OCI-LY7 (cell line): ENCODE results near the gene MICAL3. TPM values are rescaled to one million over a fixed set of nuclear protein-coding genes. Genes with fewer than 3 reads are reported as not detected.

ENCODE experiments used
- BruUV-seq: library from RNA; stranded (reverse); fragments of 400-500 nt; replicated peaks from 2 replicates; lab custom pipeline; 2021; lab: Mats Ljungman, UMichigan
- CTCF ChIA-PET: fragments of 300-600 bp; sonication (Branson Sonifier 250); formaldehyde crosslinking; loops from one replicate; lab custom pipeline; 2022; ENCODE audit warnings: antibody characterized with exemption; ENCODE audit not compliant: unreplicated experiment; lab: Charles Lee
- POLR2A ChIA-PET: fragments of 300-600 bp; sonication (Branson Sonifier 250); formaldehyde crosslinking; loops from one replicate; lab custom pipeline; 2022; ENCODE audit warnings: antibody characterized with exemption; lab: Charles Lee
- DNase-seq: peaks from one replicate; pipeline ENCODE4 v3.0.0-alpha.2; 2015; ENCODE audit warnings: low spot score
- H2AFZ ChIP-seq: fragments of 200-600 bp; sonication (generic), shearing (Covaris generic); 2 replicates; pipeline ENCODE4 v1.6.1; 2014; ENCODE audit warnings: mild to moderate bottlenecking, antibody characterized with exemption, low read length, moderate library complexity
- H3K27ac ChIP-seq: fragments of 200-600 bp; sonication (generic); 2 replicates; pipeline ENCODE4 v1.5.1; 2014; ENCODE audit warnings: mixed run types, low read depth, mild to moderate bottlenecking, moderate library complexity, low read length, inconsistent platforms; ENCODE audit not compliant: poor library complexity, severe bottlenecking
- H3K36me3 ChIP-seq: fragments of 200-600 bp; sonication (generic); 2 replicates; pipeline ENCODE4 v1.6.1; 2014; ENCODE audit warnings: mild to moderate bottlenecking, antibody characterized with exemption, low read length, moderate library complexity, mixed read lengths; ENCODE audit not compliant: insufficient read depth
- H3K4me1 ChIP-seq: fragments of 200-600 bp; sonication (generic); 2 replicates; pipeline ENCODE4 v1.5.1; 2014; ENCODE audit warnings: mild to moderate bottlenecking, low read length; ENCODE audit not compliant: insufficient read depth, poor library complexity, severe bottlenecking
- H3K4me2 ChIP-seq: fragments of 200-600 bp; sonication (generic); 2 replicates; pipeline ENCODE4 v1.6.1; 2014; ENCODE audit warnings: mild to moderate bottlenecking, low read length
- H3K4me3 ChIP-seq: fragments of 200-600 bp; sonication (generic); 2 replicates; pipeline ENCODE4 v1.5.1; 2014; ENCODE audit warnings: mild to moderate bottlenecking, low read depth, low read length; ENCODE audit not compliant: poor library complexity, severe bottlenecking
- H3K79me2 ChIP-seq: fragments of 200-600 bp; sonication (generic); 2 replicates; pipeline ENCODE4 v1.6.1; 2016; ENCODE audit warnings: low read depth, mild to moderate bottlenecking, low read length, moderate library complexity, mixed read lengths; ENCODE audit not compliant: insufficient read depth
- H3K9me2 ChIP-seq: fragments of 200-600 bp; sonication (generic); 2 replicates; pipeline ENCODE4 v1.6.1; 2016; ENCODE audit warnings: mild to moderate bottlenecking, low read length, mixed read lengths; ENCODE audit not compliant: insufficient read depth
- H3K9me3 ChIP-seq: fragments of 200-600 bp; sonication (generic); 2 replicates; pipeline ENCODE4 v1.6.1; 2014; ENCODE audit warnings: mild to moderate bottlenecking, mixed run types, low read length, mixed read lengths
- H4K20me1 ChIP-seq: fragments of 200-600 bp; sonication (generic); 2 replicates; pipeline ENCODE4 v1.6.1; 2014; ENCODE audit warnings: mild to moderate bottlenecking, antibody characterized with exemption, low read length, moderate library complexity, mixed read lengths; ENCODE audit not compliant: insufficient read depth
- EZH2phosphoT487 ChIP-seq: fragments of 200-600 bp; sonication (generic); IDR thresholded peaks from 2 replicates; pipeline ENCODE4 v1.6.1; 2018; ENCODE audit warnings: low read depth, borderline replicate concordance, mild to moderate bottlenecking, mixed run types, antibody characterized with exemption, low read length, moderate library complexity, mixed read lengths
- intact Hi-C: fragments of 100-400 bp; cut with micrococcal nuclease; formaldehyde crosslinking; loops from one replicate; pipeline ENCODE4 v1.10.0; 2022; ENCODE audit not compliant: unreplicated experiment
- total RNA-seq, 2 experiments: library from RNA; depleted of rRNA in 1 of 2; stranded (reverse); fragments of >200 nt in 1 of 2; shearing (Covaris generic) in 1 of 2; gene quantifications; 2 replicates each; pipeline ENCODE4 v1.2.3, GENCODE V29; 2014 to 2022
- TF ChIP-seq, protein P1 (sequence below): fragments of 200-600 bp; sonication (generic); conservative IDR thresholded peaks from 2 replicates; pipeline ENCODE4 v1.5.1; 2014; ENCODE audit warnings: mild to moderate bottlenecking, antibody characterized with exemption, low read length, moderate library complexity, mixed read lengths

Gene MICAL3
- total RNA-seq, 2 experiments from 2014 or later: 80.9 to 210 TPM

DNA sequence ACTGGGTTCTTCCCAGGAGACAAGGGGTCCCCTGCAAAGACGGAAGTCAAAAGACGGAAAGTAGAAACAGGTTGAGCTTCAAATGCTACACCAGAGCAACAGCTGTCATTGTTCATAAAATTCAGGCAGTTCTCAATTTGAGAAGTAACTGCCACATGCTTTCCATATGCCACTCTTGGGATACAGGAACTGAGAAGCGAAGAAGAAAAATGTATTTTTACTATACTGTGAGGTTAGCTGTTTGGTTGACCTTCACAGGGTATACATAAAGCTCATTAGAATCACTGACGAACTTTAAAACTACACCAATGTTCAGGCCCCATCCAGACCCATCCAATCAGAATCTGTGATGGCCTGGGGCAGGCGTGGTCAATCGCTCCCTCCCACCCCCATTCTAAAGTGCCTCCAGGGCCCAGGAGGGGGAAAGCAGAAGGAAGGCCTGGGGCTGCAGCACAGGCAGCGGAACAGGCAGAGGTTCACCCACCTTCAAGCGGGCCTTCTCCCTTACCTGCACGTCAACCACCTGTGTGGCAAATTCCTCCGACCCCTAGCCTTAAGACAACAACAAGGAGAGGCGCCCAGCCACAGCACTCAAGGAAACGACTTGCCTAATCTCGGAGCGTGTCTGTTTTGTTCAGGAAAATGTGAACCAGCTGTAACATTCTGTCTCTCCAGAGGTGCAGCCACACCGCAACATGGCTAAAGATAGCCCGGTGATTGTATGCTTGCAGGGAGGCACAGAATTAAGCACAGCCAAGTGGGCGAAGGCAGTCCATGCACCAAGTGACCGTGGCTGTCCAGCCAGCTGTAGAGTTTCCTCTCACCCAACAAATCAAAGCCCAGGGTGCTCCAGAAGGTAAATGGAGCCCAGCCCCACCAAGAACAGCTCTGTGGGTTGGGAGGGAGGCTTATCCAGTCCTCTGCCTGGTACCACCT, 82.6 kb downstream of the MICAL3 start:
- Histone ChIP-seq H3K27ac (no peak overlapping the region), H3K4me2 (no peak overlapping the region), H3K4me1 (peaks cover 55% of the 10 kb centered on the region), H3K36me3 (peaks cover 70% of the 10 kb centered on the region), H3K79me2 (peaks cover 100% of the 10 kb centered on the region), H3K9me2 (no peaks in the 10 kb centered on the region), H3K9me3 (no peaks in the 10 kb centered on the region), H2AFZ (no peak overlapping the region), H3K4me3 (no peak overlapping the region), H4K20me1 (peaks cover 48% of the 10 kb centered on the region)
- BruUV-seq: no TSS peak
- no peak for DNase-seq
- TF ChIP-seq, protein P1, sequence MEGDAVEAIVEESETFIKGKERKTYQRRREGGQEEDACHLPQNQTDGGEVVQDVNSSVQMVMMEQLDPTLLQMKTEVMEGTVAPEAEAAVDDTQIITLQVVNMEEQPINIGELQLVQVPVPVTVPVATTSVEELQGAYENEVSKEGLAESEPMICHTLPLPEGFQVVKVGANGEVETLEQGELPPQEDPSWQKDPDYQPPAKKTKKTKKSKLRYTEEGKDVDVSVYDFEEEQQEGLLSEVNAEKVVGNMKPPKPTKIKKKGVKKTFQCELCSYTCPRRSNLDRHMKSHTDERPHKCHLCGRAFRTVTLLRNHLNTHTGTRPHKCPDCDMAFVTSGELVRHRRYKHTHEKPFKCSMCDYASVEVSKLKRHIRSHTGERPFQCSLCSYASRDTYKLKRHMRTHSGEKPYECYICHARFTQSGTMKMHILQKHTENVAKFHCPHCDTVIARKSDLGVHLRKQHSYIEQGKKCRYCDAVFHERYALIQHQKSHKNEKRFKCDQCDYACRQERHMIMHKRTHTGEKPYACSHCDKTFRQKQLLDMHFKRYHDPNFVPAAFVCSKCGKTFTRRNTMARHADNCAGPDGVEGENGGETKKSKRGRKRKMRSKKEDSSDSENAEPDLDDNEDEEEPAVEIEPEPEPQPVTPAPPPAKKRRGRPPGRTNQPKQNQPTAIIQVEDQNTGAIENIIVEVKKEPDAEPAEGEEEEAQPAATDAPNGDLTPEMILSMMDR: no peak
- no peak for TF ChIP-seq EZH2phosphoT487
- ChIA-PET CTCF (no interaction called here), POLR2A (interaction anchor here (0.6 to 1.8 kb wide), 3 partner anchors 8 to 115 kb away, joined by 3 to 5 read pairs (median 3); no protein-coding TSS in a partner anchor)
- intact Hi-C loops: no loop called here

DNA sequence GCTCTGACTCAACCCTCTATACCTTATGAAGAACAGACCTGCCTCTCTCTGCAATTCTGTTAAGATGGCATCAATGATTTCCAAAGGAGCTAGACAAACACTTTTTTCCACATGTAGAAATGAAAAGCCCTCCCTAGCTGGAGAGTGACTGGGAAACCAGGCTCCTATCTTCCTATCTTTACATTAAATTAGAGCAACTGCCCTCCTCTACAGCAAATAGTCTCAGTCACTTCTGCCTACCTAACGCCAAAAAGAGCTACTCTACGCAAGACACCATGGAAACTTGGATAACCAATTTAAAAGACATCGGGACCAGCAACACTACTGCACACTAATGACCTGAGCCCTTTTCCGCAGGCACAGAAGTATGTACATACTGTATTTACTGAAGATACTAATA, 84.8 kb downstream of the MICAL3 start:
- Histone ChIP-seq H2AFZ (no peak overlapping the region), H3K36me3 (peaks cover 65% of the 10 kb centered on the region), H3K9me2 (no peaks in the 10 kb centered on the region), H4K20me1 (peaks cover 34% of the 10 kb centered on the region), H3K27ac (no peak overlapping the region), H3K9me3 (no peaks in the 10 kb centered on the region), H3K4me2 (no peak overlapping the region), H3K4me1 (peaks cover 47% of the 10 kb centered on the region), H3K79me2 (peaks cover 91% of the 10 kb centered on the region), H3K4me3 (no peak overlapping the region)
- ChIA-PET POLR2A (no interaction called here), CTCF (no interaction called here)
- no peak for DNase-seq
- TF ChIP-seq EZH2phosphoT487: no peak
- TF ChIP-seq, protein P1: no peak
- intact Hi-C loops: no loop called here
- no TSS peak for BruUV-seq

DNA sequence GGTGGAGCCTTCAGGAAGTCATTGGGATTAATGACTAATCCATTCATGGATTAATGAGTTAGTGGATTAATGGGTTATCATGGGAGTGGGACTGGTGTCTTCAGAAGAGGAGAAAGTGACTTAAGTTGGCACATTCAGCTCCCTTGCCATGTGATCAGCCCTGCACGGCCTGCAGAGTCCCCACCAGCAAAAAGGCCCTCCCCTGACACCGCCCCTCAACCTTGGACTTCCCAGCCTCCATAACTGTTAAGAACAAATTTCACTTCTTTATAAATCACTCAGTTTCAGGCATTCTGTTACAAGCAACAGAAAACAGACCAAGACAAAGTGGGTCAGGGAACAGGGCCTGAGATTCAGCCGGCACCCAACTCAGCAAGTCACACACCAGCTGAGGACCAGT, 85.3 kb downstream of the MICAL3 start:
- POLR2A ChIA-PET: no interaction called here
- no peak for DNase-seq
- Histone ChIP-seq H3K4me2 (no peak overlapping the region), H3K4me3 (no peak overlapping the region), H4K20me1 (peaks cover 29% of the 10 kb centered on the region), H3K9me2 (no peaks in the 10 kb centered on the region), H3K27ac (no peak overlapping the region), H3K36me3 (peaks cover 65% of the 10 kb centered on the region), H3K79me2 (peaks cover 91% of the 10 kb centered on the region), H2AFZ (no peak overlapping the region), H3K9me3 (no peaks in the 10 kb centered on the region), H3K4me1 (peaks cover 48% of the 10 kb centered on the region)
- intact Hi-C loops: no loop called here
- BruUV-seq: no TSS peak
- CTCF ChIA-PET: interaction anchor here (0.6 kb wide), 1 partner anchor 126 kb away, joined by 3 read pairs; no protein-coding TSS in a partner anchor
- no peak for TF ChIP-seq EZH2phosphoT487
- TF ChIP-seq, protein P1: no peak
